Gastrocnemius medialis (tissue), 4 donors: Measurements from ENCODE around the gene PRKAR2B.

Experiments
- POLR2A ChIP-seq, 2 donors: fragments of 450-650 bp; IDR thresholded peaks; one replicate each; pipeline ENCODE4 v1.6.1; 2017; ENCODE audit warnings: antibody characterized with exemption in 2 of 2, mild to moderate bottlenecking in 2 of 2, moderate library complexity in 2 of 2
- TF ChIP-seq, protein P1 (sequence below), 5 experiments: fragments of 450-650 bp in 3 of 5; fragments of 200-600 bp in 2 of 5; sonication (generic) in 2 of 5; IDR thresholded peaks in 4 of 5; conservative IDR thresholded peaks in 1 of 5; 1 replicate in 4 of 5; 2 replicates in 1 of 5; pipeline ENCODE4 v1.5.1; 2016 to 2019; ENCODE audit warnings: antibody characterized with exemption in 5 of 5, mild to moderate bottlenecking in 3 of 5, moderate library complexity in 3 of 5

- TF ChIP-seq, protein P1, sequence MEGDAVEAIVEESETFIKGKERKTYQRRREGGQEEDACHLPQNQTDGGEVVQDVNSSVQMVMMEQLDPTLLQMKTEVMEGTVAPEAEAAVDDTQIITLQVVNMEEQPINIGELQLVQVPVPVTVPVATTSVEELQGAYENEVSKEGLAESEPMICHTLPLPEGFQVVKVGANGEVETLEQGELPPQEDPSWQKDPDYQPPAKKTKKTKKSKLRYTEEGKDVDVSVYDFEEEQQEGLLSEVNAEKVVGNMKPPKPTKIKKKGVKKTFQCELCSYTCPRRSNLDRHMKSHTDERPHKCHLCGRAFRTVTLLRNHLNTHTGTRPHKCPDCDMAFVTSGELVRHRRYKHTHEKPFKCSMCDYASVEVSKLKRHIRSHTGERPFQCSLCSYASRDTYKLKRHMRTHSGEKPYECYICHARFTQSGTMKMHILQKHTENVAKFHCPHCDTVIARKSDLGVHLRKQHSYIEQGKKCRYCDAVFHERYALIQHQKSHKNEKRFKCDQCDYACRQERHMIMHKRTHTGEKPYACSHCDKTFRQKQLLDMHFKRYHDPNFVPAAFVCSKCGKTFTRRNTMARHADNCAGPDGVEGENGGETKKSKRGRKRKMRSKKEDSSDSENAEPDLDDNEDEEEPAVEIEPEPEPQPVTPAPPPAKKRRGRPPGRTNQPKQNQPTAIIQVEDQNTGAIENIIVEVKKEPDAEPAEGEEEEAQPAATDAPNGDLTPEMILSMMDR (IDR thresholded peaks at IDR 0.05 in 4 of 5, conservative IDR thresholded peaks at IDR 0.05 in 1 of 5): no peak
- TF ChIP-seq POLR2A (IDR thresholded peaks at IDR 0.05): no peak
These were observed 78.0 kb downstream of the PRKAR2B start for GRCh38 chr7:107122486-107122911.
